HCT116 (cell line): ENCODE results near the gene RPS16. TPM values are rescaled to one million over a fixed set of nuclear protein-coding genes. Genes with fewer than 3 reads are reported as not detected.

Source experiments
- ATAC-seq: fragments of 200-7000 bp; cut with Tn5 transposase; 2 replicates; pipeline ENCODE4 v1.9.1; 2020; ENCODE audit warnings: mild to moderate bottlenecking, moderate library complexity
- BruUV-seq: library from RNA; stranded (reverse); fragments of 400-500 nt; replicated peaks from 2 replicates; lab custom pipeline; 2021; lab: Mats Ljungman, UMichigan
- CTCF ChIA-PET: fragments of 300-600 bp; sonication (Branson Sonifier 250); formaldehyde crosslinking; loops from one replicate; lab custom pipeline; 2021; ENCODE audit warnings: antibody characterized with exemption; lab: Charles Lee
- POLR2A ChIA-PET: fragments of 300-600, 350-600 bp; sonication (Branson Sonifier 250); formaldehyde crosslinking; loops from one replicate; lab custom pipeline; 2021; ENCODE audit warnings: antibody characterized with exemption; lab: Charles Lee
- RAD21 ChIA-PET, 2 experiments: fragments of 300-600 bp; sonication (Branson Sonifier 250); formaldehyde crosslinking; loops; one replicate each; lab custom pipeline; 2023; ENCODE audit warnings: low total read pairs in 2 of 2; ENCODE audit not compliant: uncharacterized antibody in 2 of 2, unreplicated experiment in 2 of 2, low non-redundant PET in 1 of 2; lab: Charles Lee
- DNase-seq: peaks from one replicate; pipeline ENCODE4 v3.0.0-alpha.2; 2010; ENCODE audit warnings: low read depth, low spot score
- H2AFZ ChIP-seq: fragments of 200-600 bp; shearing (Covaris generic), sonication (generic); 2 replicates; pipeline ENCODE4 v1.6.1; 2017; ENCODE audit warnings: low read depth, mixed run types, mixed read lengths, antibody characterized with exemption, low read length; ENCODE audit not compliant: poor library complexity, severe bottlenecking
- H3K27ac ChIP-seq: 2 replicates; pipeline ENCODE4 v1.5.1; 2012; ENCODE audit warnings: low read depth, low read length
- H3K27me3 ChIP-seq: fragments of 200-600 bp; sonication (generic); 2 replicates; pipeline ENCODE4 v1.6.1; 2016; ENCODE audit warnings: mixed run types, low read length, mixed read lengths; ENCODE audit not compliant: insufficient read depth
- H3K36me3 ChIP-seq, 2 experiments: fragments of 200-500 bp in 1 of 2; fragments of 200-600 bp in 1 of 2; sonication (Bioruptor generic) in 1 of 2; sonication (generic) in 1 of 2; 2 replicates each; pipeline versions ENCODE4 v1.5.1 to v1.6.1; 2014 to 2016; ENCODE audit warnings: low read length in 2 of 2, inconsistent platforms in 1 of 2, mixed read lengths in 1 of 2, mixed run types in 1 of 2; ENCODE audit not compliant: insufficient read depth in 2 of 2, control insufficient read depth in 1 of 2
- H3K4me1 ChIP-seq, 2 experiments: fragments of 200-600 bp in 1 of 2; sonication (generic) in 1 of 2; 2 replicates each; pipeline versions ENCODE4 v1.5.1 to v1.6.1; 2012 to 2017; ENCODE audit warnings: low read length in 2 of 2, inconsistent platforms in 1 of 2, mild to moderate bottlenecking in 1 of 2, mixed read lengths in 1 of 2, mixed run types in 1 of 2, moderate library complexity in 1 of 2; ENCODE audit not compliant: insufficient read depth in 2 of 2, control insufficient read depth in 1 of 2
- H3K4me2 ChIP-seq: fragments of 200-600 bp; sonication (generic); 2 replicates; pipeline ENCODE4 v1.6.1; 2017; ENCODE audit warnings: mixed run types, low read length, mixed read lengths
- H3K4me3 ChIP-seq, 2 experiments: fragments of 200-600 bp in 1 of 2; sonication (generic) in 1 of 2; replicated peaks in 1 of 2; 2 replicates each; pipeline ENCODE4 v1.5.1; 2011 to 2016; ENCODE audit warnings: low read length in 2 of 2, control low read depth in 1 of 2, low read depth in 1 of 2, mild to moderate bottlenecking in 1 of 2, mixed read lengths in 1 of 2, mixed run types in 1 of 2
- H3K79me2 ChIP-seq: fragments of 200-600 bp; sonication (generic); 2 replicates; pipeline ENCODE4 v1.6.1; 2017; ENCODE audit warnings: mild to moderate bottlenecking, mixed run types, low read length, moderate library complexity, mixed read lengths; ENCODE audit not compliant: insufficient read depth
- H3K9ac ChIP-seq: fragments of 200-600 bp; sonication (generic); 2 replicates; pipeline ENCODE4 v1.6.1; 2016; ENCODE audit warnings: low read length, mixed read lengths
- H3K9me2 ChIP-seq: fragments of 200-600 bp; sonication (generic), shearing (Covaris generic); 2 replicates; pipeline ENCODE4 v1.6.1; 2017; ENCODE audit warnings: mixed run types, mild to moderate bottlenecking, moderate library complexity; ENCODE audit not compliant: insufficient read depth
- H3K9me3 ChIP-seq, 2 experiments: fragments of 200-500 bp in 1 of 2; fragments of 200-600 bp in 1 of 2; sonication (Bioruptor generic) in 1 of 2; sonication (generic) in 1 of 2; 2 replicates each; pipeline ENCODE4 v1.6.1; 2014 to 2017; ENCODE audit warnings: low read length in 2 of 2, mixed read lengths in 2 of 2, inconsistent platforms in 1 of 2, low read depth in 1 of 2, mild to moderate bottlenecking in 1 of 2, mixed run types in 1 of 2, moderate library complexity in 1 of 2; ENCODE audit not compliant: control insufficient read depth in 1 of 2, insufficient read depth in 1 of 2
- H4K20me1 ChIP-seq: fragments of 200-600 bp; sonication (generic), shearing (Covaris generic); 2 replicates; pipeline ENCODE4 v1.6.1; 2017; ENCODE audit warnings: mixed run types, mild to moderate bottlenecking, moderate library complexity; ENCODE audit not compliant: insufficient read depth
- ELF1 ChIP-seq: IDR thresholded peaks from 2 replicates; pipeline ENCODE4 v1.6.1; 2012; ENCODE audit warnings: low read depth, borderline replicate concordance
- EZH2 ChIP-seq: fragments of 200-600 bp; sonication (generic); IDR thresholded peaks from 2 replicates; pipeline ENCODE4 v1.6.1; 2017; ENCODE audit warnings: antibody characterized with exemption, mixed run types
- EZH2phosphoT487 ChIP-seq: fragments of 200-600 bp; IDR thresholded peaks from 2 replicates; pipeline ENCODE4 v1.6.1; 2018; ENCODE audit warnings: antibody characterized with exemption, borderline replicate concordance
- JUND ChIP-seq: IDR thresholded peaks from 2 replicates; pipeline ENCODE4 v1.6.1; 2012
- POLR2AphosphoS5 ChIP-seq: IDR thresholded peaks from 2 replicates; pipeline ENCODE4 v1.6.1; 2011; ENCODE audit warnings: mild to moderate bottlenecking, low read depth, low read length, moderate library complexity
- RAD21 ChIP-seq: IDR thresholded peaks from 2 replicates; pipeline ENCODE4 v1.6.1; 2012; ENCODE audit warnings: low read depth, mild to moderate bottlenecking
- SIN3A ChIP-seq: IDR thresholded peaks from 2 replicates; pipeline ENCODE4 v1.6.1; 2012; ENCODE audit warnings: low read depth
- SRF ChIP-seq: IDR thresholded peaks from 2 replicates; pipeline ENCODE4 v1.6.1; 2012; ENCODE audit warnings: low read depth
- ZNF274 ChIP-seq: fragments of 200-500 bp; sonication (Bioruptor generic); IDR thresholded peaks from 2 replicates; pipeline ENCODE4 v1.6.1; 2014; ENCODE audit warnings: mild to moderate bottlenecking, low read depth, low read length, inconsistent platforms
- intact Hi-C: fragments of 100-400 bp; cut with micrococcal nuclease; formaldehyde crosslinking; loops from 2 replicates; pipeline ENCODE4 v1.10.0; 2022
- total RNA-seq: library from RNA; stranded (reverse); gene quantifications from one replicate; pipeline ENCODE4 v1.2.1, GENCODE V29; 2021; ENCODE audit not compliant: unreplicated experiment
- TF ChIP-seq, protein P1 (sequence below): IDR thresholded peaks from 2 replicates; pipeline ENCODE4 v1.6.1; 2011; ENCODE audit warnings: mild to moderate bottlenecking, low read length, moderate library complexity; ENCODE audit not compliant: insufficient replicate concordance; ENCODE audit errors: extremely low read depth
- TF ChIP-seq, protein P2 (sequence below): IDR thresholded peaks from 2 replicates; pipeline ENCODE4 v1.6.1; 2012
- TF ChIP-seq, protein P3 (sequence below), 3 experiments: fragments of 200-600 bp in 1 of 3; sonication (generic) in 1 of 3; IDR thresholded peaks in 2 of 3; conservative IDR thresholded peaks in 1 of 3; 2 replicates each; pipeline ENCODE4 v1.5.1; 2012 to 2017; ENCODE audit warnings: low read depth in 2 of 3, low read length in 2 of 3, antibody characterized with exemption in 1 of 3, borderline replicate concordance in 1 of 3, control low read depth in 1 of 3, mild to moderate bottlenecking in 1 of 3, mixed read lengths in 1 of 3, mixed run types in 1 of 3, moderate library complexity in 1 of 3; ENCODE audit not compliant: insufficient read depth in 1 of 3

RPS16 gene
- total RNA-seq, 1 experiment from 2014 or later = 3,365 TPM

DNA sequence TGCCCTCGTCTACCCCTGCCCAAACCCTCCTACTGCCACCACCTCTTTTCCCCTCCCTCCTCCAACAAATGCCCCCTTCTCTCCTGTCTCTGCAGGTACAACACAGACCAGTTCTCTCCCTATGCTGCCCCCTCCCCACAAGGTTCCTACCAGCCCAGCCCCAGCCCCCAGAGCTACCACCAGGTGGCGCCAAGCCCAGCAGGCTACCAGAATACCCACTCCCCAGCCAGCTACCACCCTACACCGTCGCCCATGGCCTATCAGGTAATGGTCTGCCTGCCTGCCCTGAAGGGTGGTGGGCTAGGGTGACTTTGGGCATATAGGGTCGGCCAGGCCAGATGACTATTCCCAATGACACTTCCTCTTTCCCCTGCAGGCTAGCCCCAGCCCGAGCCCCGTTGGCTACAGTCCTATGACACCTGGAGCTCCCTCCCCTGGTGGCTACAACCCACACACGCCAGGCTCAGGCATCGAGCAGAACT is 38.4 kb upstream of the RPS16 start:
- intact Hi-C loops = loop anchor here (1.0 kb wide), 2 partner anchors 58 to 198 kb away; partner anchors contain the start of gene EID2B
- POLR2A ChIA-PET = interaction anchor here (2.4 kb wide), 1 partner anchor 38 kb away, joined by 8 read pairs; the partner anchor contains the start of gene RPS16

More for the DNA sequence above, 38.4 kb upstream of the RPS16 start:
- DNase-seq (no peak), ATAC-seq (peak; percentile 82)
- no peaks in the 10 kb centered on the region for H3K9me3 ChIP-seq
- H3K36me3 ChIP-seq = peaks cover 40 to 62% of the 10 kb centered on the region in 2 experiments; a peak in 3 of 4 replicates
- TF ChIP-seq SIN3A = no peak
- no peak for TF ChIP-seq POLR2AphosphoS5
- peak; percentile 34; the same call in 1 of the 2 replicates for TF ChIP-seq RAD21
- no peak for TF ChIP-seq ELF1
- TF ChIP-seq, protein P1, sequence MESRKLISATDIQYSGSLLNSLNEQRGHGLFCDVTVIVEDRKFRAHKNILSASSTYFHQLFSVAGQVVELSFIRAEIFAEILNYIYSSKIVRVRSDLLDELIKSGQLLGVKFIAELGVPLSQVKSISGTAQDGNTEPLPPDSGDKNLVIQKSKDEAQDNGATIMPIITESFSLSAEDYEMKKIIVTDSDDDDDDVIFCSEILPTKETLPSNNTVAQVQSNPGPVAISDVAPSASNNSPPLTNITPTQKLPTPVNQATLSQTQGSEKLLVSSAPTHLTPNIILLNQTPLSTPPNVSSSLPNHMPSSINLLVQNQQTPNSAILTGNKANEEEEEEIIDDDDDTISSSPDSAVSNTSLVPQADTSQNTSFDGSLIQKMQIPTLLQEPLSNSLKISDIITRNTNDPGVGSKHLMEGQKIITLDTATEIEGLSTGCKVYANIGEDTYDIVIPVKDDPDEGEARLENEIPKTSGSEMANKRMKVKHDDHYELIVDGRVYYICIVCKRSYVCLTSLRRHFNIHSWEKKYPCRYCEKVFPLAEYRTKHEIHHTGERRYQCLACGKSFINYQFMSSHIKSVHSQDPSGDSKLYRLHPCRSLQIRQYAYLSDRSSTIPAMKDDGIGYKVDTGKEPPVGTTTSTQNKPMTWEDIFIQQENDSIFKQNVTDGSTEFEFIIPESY = no peak
- no peak for TF ChIP-seq EZH2phosphoT487
- no peak for TF ChIP-seq JUND
- no peak for TF ChIP-seq EZH2
- TF ChIP-seq SRF = no peak
- no peak for TF ChIP-seq ZNF274
- TF ChIP-seq, protein P2, sequence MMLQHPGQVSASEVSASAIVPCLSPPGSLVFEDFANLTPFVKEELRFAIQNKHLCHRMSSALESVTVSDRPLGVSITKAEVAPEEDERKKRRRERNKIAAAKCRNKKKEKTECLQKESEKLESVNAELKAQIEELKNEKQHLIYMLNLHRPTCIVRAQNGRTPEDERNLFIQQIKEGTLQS = no peak
- TF ChIP-seq, protein P3, sequence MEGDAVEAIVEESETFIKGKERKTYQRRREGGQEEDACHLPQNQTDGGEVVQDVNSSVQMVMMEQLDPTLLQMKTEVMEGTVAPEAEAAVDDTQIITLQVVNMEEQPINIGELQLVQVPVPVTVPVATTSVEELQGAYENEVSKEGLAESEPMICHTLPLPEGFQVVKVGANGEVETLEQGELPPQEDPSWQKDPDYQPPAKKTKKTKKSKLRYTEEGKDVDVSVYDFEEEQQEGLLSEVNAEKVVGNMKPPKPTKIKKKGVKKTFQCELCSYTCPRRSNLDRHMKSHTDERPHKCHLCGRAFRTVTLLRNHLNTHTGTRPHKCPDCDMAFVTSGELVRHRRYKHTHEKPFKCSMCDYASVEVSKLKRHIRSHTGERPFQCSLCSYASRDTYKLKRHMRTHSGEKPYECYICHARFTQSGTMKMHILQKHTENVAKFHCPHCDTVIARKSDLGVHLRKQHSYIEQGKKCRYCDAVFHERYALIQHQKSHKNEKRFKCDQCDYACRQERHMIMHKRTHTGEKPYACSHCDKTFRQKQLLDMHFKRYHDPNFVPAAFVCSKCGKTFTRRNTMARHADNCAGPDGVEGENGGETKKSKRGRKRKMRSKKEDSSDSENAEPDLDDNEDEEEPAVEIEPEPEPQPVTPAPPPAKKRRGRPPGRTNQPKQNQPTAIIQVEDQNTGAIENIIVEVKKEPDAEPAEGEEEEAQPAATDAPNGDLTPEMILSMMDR (IDR thresholded peaks at IDR 0.05 in 2 of 3, conservative IDR thresholded peaks at IDR 0.05 in 1 of 3; ENCODE audit: borderline replicate concordance in 1 of 3, insufficient read depth in 1 of 3, low read depth in 2 of 3, low read length in 2 of 3) = peak; percentile 45 to 91 (median 87); a peak in 5 of 6 replicates
- no TSS peak for BruUV-seq
- no peak overlapping the region for H3K27ac ChIP-seq
- RAD21 ChIA-PET = interaction anchor here in 1 of 2 experiments (0.6 kb wide), 1 partner anchor 29 kb away, joined by 3 read pairs; the partner anchor contains the start of gene SUPT5H
- H3K79me2 ChIP-seq = no peaks in the 10 kb centered on the region
- H3K4me1 ChIP-seq = no peaks in the 10 kb centered on the region
- H3K27me3 ChIP-seq = no peaks in the 10 kb centered on the region
- H3K9ac ChIP-seq = no peak overlapping the region
- H3K4me2 ChIP-seq = no peak overlapping the region
- H4K20me1 ChIP-seq = no peaks in the 10 kb centered on the region
- no peak overlapping the region for H3K4me3 ChIP-seq
- no peak overlapping the region for H2AFZ ChIP-seq
- H3K9me2 ChIP-seq = no peaks in the 10 kb centered on the region
- CTCF ChIA-PET = interaction anchor here (0.7 to 3.5 kb wide), 8 partner anchors 9 to 198 kb away, joined by 3 to 24 read pairs (median 4); partner anchors contain the start of genes EID2 and EID2B
